ENCODE measurements around the gene ORC2.
A peak's percentile ranks its signal among the peaks of the same experiment; 100 is the strongest.
"Not testable (repeated sequence)": the region's sequence is repeated elsewhere in the genome, so short reads cannot be mapped to it uniquely, and the experiment has no call there.

The ORC2 gene

GRCh38 chr2:200930947-200931626 is 32.4 kb downstream of the ORC2 start:
- no peak for DNase-seq

- no peak for DNase-seq
These were observed 33.9 kb downstream of the ORC2 start for GRCh38 chr2:200929334-200930249.

DNA sequence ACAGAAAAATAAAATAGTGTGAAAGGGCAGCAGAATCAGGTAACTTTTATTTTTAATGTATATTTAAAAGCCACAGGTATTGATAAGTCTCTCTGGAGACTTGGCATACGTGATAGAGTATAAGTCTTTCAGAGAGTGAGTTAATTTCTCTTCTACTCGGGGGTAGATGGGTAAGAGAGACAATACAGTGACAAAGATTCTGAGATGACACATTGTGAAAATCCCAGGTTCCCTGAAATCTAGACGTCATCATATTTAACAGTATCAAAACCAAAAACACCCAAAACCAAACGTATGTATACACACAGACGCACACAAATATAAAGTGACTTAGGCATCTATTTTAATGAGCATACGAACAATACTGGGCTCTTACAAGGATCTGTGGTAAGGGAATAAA is 41.0 kb downstream of the ORC2 start:
- DNase-seq, result no peak

- no peak for DNase-seq
These were observed 49.8 kb downstream of the ORC2 start for GRCh38 chr2:200913654-200914053.

DNA sequence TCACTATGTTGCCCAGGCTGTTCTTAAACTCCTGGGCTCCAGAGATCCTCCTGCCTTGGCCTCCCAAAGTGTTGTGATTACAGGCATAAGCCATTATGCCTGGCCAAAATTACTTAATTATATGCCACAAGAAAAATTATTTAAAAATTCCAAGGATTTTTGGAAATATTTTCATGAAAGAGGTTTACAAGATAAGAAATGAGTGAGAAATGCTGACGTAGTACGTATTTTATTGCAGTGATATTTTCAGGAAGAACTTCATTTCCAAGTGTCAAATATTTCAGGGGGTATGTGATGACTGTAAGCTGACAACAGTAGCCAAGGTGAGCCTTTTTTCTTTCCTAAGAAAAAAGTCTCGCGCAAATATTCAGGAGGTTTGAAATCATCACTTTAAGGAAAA is 53.5 kb downstream of the ORC2 start:
- DNase-seq, result no peak

DNA sequence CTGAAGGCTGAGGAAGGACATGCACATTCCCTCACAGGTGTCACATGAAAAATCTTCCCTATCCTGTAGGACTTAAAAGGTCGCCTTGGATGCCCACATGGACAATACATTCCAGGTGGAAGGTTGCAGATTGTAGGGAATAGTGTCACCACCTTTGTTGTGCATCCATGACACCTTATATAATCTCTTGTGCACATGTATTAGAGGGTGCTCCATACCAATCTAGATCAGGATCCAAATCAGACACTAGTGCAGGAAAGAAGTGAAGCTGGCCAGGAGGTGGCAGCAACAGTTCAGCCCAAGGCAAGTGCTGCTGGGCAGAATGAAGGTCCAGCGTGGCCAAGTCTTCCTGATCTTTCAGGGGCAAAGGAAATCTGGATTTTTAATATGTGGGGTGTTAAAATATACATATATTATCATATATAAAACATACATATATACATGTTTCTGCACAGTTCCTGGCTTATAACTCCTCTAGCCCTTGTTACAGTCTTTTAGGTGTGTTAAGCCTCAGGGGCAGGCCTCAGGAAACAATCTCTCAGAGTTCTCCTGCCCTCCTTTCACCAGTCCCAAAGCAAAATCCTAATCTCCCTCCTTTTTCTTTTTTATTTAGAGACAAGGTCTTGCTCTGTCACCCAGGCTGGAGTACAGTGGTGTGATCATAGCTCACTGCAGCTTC is 57.7 kb downstream of the ORC2 start:
- DNase-seq, result peak; percentile 66

- peak; percentile 64 for DNase-seq
These were observed 61.9 kb downstream of the ORC2 start for GRCh38 chr2:200901459-200902072.

DNA sequence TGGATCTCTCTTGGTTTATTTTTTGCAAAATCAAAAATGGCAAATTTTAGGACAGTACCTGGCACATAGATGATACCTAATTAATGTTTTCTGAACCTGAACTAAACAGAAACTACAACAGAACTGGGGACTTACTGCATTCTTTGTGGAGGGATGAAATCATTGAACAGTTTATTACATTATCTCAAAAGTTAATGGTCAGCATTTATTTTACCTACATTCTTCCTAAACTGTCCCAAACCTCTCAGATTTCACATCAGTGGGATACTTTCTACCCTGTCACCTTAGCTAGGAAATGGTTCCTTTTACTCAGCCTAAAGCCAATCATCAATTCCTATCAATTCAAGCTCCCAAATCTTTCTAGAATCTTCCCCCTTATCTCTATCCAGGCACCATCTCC is 64.0 kb downstream of the ORC2 start:
- no peak for DNase-seq

GRCh38 chr2:200888704-200889625 is 74.5 kb downstream of the ORC2 start, which contains the start of the genes NIF3L1 and PPIL3:
NIF3L1 (plus strand) TSS chr2:200889371; CDS start chr2:200891944, 2,573 bp downstream.
PPIL3 (minus strand) TSS chr2:200889077; CDS start chr2:200887615, 1,462 bp downstream.
- DNase-seq, result peak; percentile 98

- not testable (repeated sequence) for DNase-seq
These were observed 81.7 kb downstream of the ORC2 start for GRCh38 chr2:200881715-200882249.

DNA sequence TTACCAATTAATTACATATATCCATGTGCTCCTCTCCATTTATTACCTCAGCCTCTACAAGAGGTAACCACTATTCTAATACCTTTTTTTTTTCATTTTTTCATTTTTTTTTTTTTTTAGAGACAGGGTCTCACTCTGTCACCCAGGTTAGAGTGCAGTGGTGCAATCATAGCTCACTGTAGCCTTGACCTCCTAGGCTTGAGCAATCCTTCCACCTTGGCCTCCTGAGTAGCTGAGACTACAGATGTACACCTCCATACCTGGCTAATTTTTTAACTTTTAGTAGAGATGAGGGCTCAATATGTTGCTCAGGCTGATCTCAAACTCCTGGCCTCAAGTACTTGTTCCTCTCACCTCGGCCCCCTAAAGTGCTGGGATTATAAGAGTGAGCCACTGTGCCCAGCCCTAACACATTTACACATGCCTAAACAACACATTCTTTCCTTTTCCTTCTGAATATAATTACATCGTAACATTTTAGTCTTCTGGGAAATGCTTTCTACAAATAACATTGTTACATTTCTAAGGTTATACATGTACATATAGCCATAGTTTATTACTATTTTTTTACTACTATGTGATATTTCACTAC is 85.1 kb downstream of the ORC2 start:
- no peak for DNase-seq

DNA sequence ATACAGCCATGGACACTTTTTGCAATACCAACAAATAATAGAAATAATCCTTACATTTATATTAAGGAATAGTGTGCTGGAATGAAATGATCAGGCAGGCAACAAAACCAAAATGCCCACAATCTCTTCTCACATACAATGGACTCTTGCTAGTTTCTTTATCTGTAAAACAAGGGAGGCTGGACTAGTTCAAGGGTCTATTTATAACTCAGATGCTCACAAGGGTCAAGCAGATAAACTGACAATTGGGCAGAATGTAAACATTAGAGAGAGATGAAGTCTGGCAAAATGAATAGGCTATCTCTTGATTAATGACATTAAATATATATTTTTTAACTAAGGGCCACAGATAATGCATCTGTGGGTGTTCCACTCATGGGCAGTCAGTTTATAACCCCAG is 86.0 kb downstream of the ORC2 start:
- DNase-seq, result no peak

DNA sequence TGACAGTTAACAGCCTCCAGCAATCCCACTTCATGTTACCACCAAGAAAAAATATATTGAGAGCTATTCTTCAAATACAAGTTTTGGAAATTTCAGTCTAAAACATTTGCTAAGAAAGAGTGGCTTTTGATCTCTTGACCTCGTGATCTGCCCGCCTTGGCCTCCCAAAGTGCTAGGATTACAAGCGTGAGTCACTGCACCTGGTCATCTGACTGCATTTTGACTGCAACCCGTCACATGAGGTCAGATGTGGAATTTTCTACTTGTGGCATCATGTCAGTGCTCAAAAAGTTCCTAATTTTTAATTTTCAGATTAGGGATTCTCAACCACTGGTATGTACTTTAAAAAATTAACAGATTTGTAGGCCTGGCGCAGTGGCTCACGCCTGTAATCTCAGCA is 89.9 kb downstream of the ORC2 start:
- DNase-seq, result no peak

- no peak for DNase-seq
These were observed 92.3 kb downstream of the ORC2 start for GRCh38 chr2:200871151-200871550.

DNA sequence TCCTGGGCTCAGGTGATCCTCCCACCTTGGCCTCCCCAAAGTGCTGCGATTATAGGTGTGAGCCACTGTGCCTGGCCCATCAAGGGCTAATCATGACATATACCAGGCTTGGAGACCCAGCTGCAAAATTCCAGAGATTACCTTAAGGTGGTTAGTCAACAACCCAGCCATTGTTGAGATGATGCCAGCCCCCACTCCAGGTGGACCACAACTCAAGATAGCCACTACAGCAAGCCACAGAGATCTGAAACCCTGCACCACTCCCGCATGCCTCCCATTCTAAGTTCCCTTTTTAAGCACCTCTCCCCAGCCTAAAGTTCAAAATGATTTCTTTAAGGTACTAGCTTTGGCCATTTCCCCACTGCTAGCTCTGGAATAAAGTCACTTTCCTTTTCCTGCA is 94.4 kb downstream of the ORC2 start:
- DNase-seq, result no peak

DNA sequence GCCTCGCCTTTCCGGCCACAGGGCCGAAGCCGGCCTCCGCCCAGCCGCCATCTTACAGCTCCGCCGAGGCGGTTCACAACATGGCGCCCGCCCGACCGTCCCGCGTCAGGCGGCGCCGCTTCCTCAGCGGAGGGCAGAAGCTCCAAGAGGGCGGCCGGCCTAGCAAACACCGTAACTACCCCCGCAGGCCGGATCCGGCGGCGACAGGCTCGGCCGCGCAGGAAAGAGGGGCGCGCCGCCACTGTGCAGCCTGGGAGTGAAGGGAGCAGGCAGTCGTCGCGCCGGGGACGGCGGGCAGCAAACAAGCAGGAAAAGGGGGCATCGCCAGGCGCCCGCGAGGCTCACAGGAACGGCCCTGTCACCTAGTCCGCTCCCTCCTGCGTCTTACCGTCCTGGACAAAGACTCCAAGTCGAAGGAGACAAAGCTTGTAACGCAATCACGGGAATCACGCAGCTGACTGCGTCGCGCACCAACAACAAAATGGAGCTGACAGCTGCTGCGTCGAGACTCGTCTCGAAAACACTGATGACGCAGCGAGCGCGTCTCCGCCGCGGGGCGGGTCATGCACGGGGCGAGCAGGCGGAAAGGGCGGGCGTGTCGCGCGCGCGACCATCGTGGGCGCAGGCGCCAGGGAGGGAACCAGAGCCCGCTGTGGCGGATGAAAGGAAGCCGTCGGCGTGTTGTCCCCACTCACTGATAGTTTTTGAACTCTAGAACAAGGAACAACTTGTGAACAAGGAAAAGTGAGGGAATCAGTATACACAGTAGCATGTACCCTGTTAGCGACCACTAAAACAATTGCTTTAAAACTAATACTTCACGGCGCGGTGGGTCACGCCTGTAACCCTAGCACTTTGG is 99.1 kb downstream of the ORC2 start, which contains the start of gene CLK1:
CLK1 (minus strand) TSS at position 483 of the 859 bp plus-strand sequence. CDS start 2,796 bp downstream, outside the sequence.
- peak; percentile 98 for DNase-seq

DNA sequence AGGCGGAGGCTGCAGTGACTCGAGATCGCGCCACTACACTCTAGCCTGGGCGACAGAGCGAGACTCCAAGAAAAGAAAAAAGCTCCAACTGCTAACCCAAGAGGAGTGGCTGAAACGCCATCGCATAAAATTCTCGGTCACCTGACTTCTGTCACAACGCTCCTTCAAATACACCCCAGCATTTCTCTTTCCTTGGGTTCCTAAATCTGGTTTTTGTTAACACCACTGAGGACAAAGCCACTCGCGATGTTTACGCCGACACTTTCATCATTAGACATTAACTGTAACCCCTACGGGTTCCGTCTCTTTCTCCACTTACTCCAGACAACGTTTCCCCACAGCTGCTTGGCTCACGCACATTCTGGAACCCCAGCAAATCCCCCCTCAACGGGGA is 99.7 kb downstream of the ORC2 start:
- no peak for DNase-seq

- no peak for DNase-seq
These were observed 100.9 kb downstream of the ORC2 start for GRCh38 chr2:200862532-200863000.

- no peak for DNase-seq
These were observed 101.8 kb downstream of the ORC2 start for GRCh38 chr2:200861617-200862155.
